GM12878 (cell line): ENCODE data around the gene LSM7.

ENCODE experiments used
- MEF2A ChIP-seq: IDR thresholded peaks from 2 replicates; pipeline ENCODE4 v1.6.1; 2011; ENCODE audit warnings: low read depth, mild to moderate bottlenecking, low read length, moderate library complexity; ENCODE audit not compliant: insufficient read depth
- POLR2A ChIP-seq: IDR thresholded peaks from 2 replicates; pipeline ENCODE4 v1.6.1; 2011; ENCODE audit warnings: low read depth, mild to moderate bottlenecking, low read length
- TF ChIP-seq, protein P1 (sequence below): IDR thresholded peaks from 2 replicates; pipeline ENCODE4 v1.6.1; 2012; ENCODE audit warnings: improper control_type of control experiment, low read depth, low read length; ENCODE audit not compliant: insufficient replicate concordance

GRCh38 chr19:2309734-2310362 lies 18.5 kb downstream of the LSM7 start:
- TF ChIP-seq POLR2A (no peak), MEF2A (no peak)
- TF ChIP-seq, protein P1, sequence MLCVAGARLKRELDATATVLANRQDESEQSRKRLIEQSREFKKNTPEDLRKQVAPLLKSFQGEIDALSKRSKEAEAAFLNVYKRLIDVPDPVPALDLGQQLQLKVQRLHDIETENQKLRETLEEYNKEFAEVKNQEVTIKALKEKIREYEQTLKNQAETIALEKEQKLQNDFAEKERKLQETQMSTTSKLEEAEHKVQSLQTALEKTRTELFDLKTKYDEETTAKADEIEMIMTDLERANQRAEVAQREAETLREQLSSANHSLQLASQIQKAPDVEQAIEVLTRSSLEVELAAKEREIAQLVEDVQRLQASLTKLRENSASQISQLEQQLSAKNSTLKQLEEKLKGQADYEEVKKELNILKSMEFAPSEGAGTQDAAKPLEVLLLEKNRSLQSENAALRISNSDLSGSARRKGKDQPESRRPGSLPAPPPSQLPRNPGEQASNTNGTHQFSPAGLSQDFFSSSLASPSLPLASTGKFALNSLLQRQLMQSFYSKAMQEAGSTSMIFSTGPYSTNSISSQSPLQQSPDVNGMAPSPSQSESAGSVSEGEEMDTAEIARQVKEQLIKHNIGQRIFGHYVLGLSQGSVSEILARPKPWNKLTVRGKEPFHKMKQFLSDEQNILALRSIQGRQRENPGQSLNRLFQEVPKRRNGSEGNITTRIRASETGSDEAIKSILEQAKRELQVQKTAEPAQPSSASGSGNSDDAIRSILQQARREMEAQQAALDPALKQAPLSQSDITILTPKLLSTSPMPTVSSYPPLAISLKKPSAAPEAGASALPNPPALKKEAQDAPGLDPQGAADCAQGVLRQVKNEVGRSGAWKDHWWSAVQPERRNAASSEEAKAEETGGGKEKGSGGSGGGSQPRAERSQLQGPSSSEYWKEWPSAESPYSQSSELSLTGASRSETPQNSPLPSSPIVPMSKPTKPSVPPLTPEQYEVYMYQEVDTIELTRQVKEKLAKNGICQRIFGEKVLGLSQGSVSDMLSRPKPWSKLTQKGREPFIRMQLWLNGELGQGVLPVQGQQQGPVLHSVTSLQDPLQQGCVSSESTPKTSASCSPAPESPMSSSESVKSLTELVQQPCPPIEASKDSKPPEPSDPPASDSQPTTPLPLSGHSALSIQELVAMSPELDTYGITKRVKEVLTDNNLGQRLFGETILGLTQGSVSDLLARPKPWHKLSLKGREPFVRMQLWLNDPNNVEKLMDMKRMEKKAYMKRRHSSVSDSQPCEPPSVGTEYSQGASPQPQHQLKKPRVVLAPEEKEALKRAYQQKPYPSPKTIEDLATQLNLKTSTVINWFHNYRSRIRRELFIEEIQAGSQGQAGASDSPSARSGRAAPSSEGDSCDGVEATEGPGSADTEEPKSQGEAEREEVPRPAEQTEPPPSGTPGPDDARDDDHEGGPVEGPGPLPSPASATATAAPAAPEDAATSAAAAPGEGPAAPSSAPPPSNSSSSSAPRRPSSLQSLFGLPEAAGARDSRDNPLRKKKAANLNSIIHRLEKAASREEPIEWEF: no peak
